K562 (cell line): ENCODE results near the gene LPIN2. TPM values are rescaled to one million over a fixed set of nuclear protein-coding genes. Genes with fewer than 3 reads are reported as not detected.

ENCODE experiments used
- CBX8 ChIP-seq: fragments of 200-600 bp; sonication (generic); IDR thresholded peaks from 2 replicates; pipeline ENCODE4 v1.6.1; 2012; ENCODE audit warnings: borderline replicate concordance, mixed run types, low read depth, mild to moderate bottlenecking, moderate library complexity, mixed read lengths, low read length, control low read depth, inconsistent platforms; ENCODE audit not compliant: poor library complexity, severe bottlenecking; ENCODE audit errors: extremely low read depth
- CHD4 ChIP-seq: fragments of 200-600 bp; sonication (generic); IDR thresholded peaks from 3 replicates; pipeline ENCODE4 v1.6.1; 2012; ENCODE audit warnings: low read depth, mild to moderate bottlenecking, mixed read lengths, low read length, inconsistent platforms; ENCODE audit not compliant: insufficient read depth, insufficient replicate concordance, poor library complexity, severe bottlenecking
- EP300 ChIP-seq: IDR thresholded peaks from 2 replicates; pipeline ENCODE4 v1.6.1; 2012; ENCODE audit warnings: low read length, improper control_type of control experiment
- HLTF ChIP-seq: fragments of 450-650 bp; IDR thresholded peaks from 2 replicates; pipeline ENCODE4 v1.6.1; 2016
- HMG20B ChIP-seq: fragments of 250-450 bp; sonication (Bioruptor Pico); IDR thresholded peaks from 2 replicates; pipeline ENCODE4 v1.5.0; 2021; ENCODE audit warnings: mild to moderate bottlenecking
- NCOA6 ChIP-seq: fragments of 450-650 bp; IDR thresholded peaks from 2 replicates; pipeline ENCODE4 v1.6.1; 2017; ENCODE audit warnings: mild to moderate bottlenecking
- RBFOX2 ChIP-seq: fragments of 200-400 bp; formaldehyde crosslinking; IDR thresholded peaks from 2 replicates; pipeline ENCODE4 v1.6.1; 2017; ENCODE audit warnings: low read depth, mild to moderate bottlenecking, low read length, moderate library complexity
- RFX1 ChIP-seq: fragments of 450-650 bp; IDR thresholded peaks from 2 replicates; pipeline ENCODE4 v1.6.1; 2016; ENCODE audit warnings: mild to moderate bottlenecking, moderate library complexity
- SMC3 ChIP-seq: conservative IDR thresholded peaks from 2 replicates; pipeline ENCODE4 v1.6.1; 2011; ENCODE audit warnings: low read depth, low read length, improper control_type of control experiment; ENCODE audit not compliant: insufficient read depth
- SOX6 ChIP-seq: fragments of 450-650 bp; IDR thresholded peaks from 2 replicates; pipeline ENCODE4 v1.6.1; 2014; ENCODE audit warnings: mild to moderate bottlenecking
- TCFL5 ChIP-seq: fragments of 250-450 bp; sonication (Bioruptor Pico); conservative IDR thresholded peaks from 2 replicates; pipeline ENCODE4 v1.6.1; 2021; ENCODE audit warnings: mild to moderate bottlenecking, moderate library complexity, matching md5 sums
- TEAD1 ChIP-seq, 2 experiments: fragments of 450-650 bp in 1 of 2; sonication (generic) in 1 of 2; formaldehyde crosslinking; IDR thresholded peaks; 2 replicates each; pipeline versions ENCODE4 v1.4.0 to v1.8.0; 2020 to 2022; ENCODE audit warnings: mild to moderate bottlenecking in 2 of 2, missing genetic modification reagents in 1 of 2
- TGIF2 ChIP-seq: sonication (generic); formaldehyde crosslinking; IDR thresholded peaks from 2 replicates; pipeline ENCODE4 v1.8.1; 2022; ENCODE audit warnings: mild to moderate bottlenecking, missing genetic modification reagents, moderate library complexity
- ZFPM2 ChIP-seq: fragments of 250-450 bp; sonication (Bioruptor Pico); IDR thresholded peaks from 2 replicates; pipeline ENCODE4 v1.5.1; 2022; ENCODE audit warnings: mild to moderate bottlenecking
- ZNF354B ChIP-seq: fragments of 250-450 bp; sonication (Bioruptor Pico); IDR thresholded peaks from 2 replicates; pipeline ENCODE4 v1.4.0; 2020
- ZZZ3 ChIP-seq: fragments of 450-650 bp; IDR thresholded peaks from 2 replicates; pipeline ENCODE4 v1.6.1; 2016; ENCODE audit warnings: antibody characterized with exemption, mild to moderate bottlenecking, moderate library complexity
- polyA plus RNA-seq, 8 experiments: library from polyadenylated mRNA; depleted of rRNA in 4 of 8; stranded (reverse) in 5 of 8; unstranded in 3 of 8; fragments of >200 nt; fragmentation: Nextera tagmentation in 2 of 8; fragmentation: Illumina TruSeq in 1 of 8; extraction: Ambion mirVana in 2 of 8; extraction: Trizol in 1 of 8; gene quantifications; 2 replicates each; pipeline versions ENCODE4 v1.2.1 to v1.2.3, GENCODE V29; 2011 to 2014; ENCODE audit warnings: inconsistent platforms in 1 of 8, missing spikeins in 1 of 8
- total RNA-seq, 7 experiments: library from RNA; depleted of rRNA in 6 of 7; stranded (reverse); fragments of >200 nt in 6 of 7; fragmentation: Illumina TruSeq in 2 of 7; extraction: Trizol in 2 of 7; gene quantifications; 2 replicates each; pipeline versions ENCODE4 v1.2.1 to v1.2.3, GENCODE V29; 2011 to 2021; ENCODE audit warnings: low replicate concordance in 1 of 7
- TF ChIP-seq, protein P1 (sequence below), 2 experiments: fragments of 450-650 bp; formaldehyde crosslinking in 1 of 2; IDR thresholded peaks; 2 replicates each; pipeline versions ENCODE4 v1.4.0 to v1.6.1; 2014 to 2020; ENCODE audit warnings: mild to moderate bottlenecking in 2 of 2, borderline replicate concordance in 1 of 2, low read depth in 1 of 2
- TF ChIP-seq, protein P2 (sequence below), 2 experiments: fragments of 200-800 bp in 1 of 2; sonication (Bioruptor generic) in 1 of 2; sonication (generic) in 1 of 2; formaldehyde crosslinking in 1 of 2; IDR thresholded peaks in 1 of 2; conservative IDR thresholded peaks in 1 of 2; 2 replicates each; pipeline versions ENCODE4 v1.5.0 to v1.6.1; 2016 to 2020; ENCODE audit warnings: missing compliant biosample characterization in 1 of 2, missing genetic modification characterization in 1 of 2, missing genetic modification reagents in 1 of 2

LPIN2 gene
- total and polyA plus RNA-seq, 9 of the 15 experiments (the other 6 are each of a cell fraction or from before 2014, with no cell fraction given): 5.2 to 34.8 (median 24.6) TPM

GRCh38 chr18:3012136-3013023 lies 564 bp downstream of the LPIN2 start (continued):
- TF ChIP-seq, protein P1, sequence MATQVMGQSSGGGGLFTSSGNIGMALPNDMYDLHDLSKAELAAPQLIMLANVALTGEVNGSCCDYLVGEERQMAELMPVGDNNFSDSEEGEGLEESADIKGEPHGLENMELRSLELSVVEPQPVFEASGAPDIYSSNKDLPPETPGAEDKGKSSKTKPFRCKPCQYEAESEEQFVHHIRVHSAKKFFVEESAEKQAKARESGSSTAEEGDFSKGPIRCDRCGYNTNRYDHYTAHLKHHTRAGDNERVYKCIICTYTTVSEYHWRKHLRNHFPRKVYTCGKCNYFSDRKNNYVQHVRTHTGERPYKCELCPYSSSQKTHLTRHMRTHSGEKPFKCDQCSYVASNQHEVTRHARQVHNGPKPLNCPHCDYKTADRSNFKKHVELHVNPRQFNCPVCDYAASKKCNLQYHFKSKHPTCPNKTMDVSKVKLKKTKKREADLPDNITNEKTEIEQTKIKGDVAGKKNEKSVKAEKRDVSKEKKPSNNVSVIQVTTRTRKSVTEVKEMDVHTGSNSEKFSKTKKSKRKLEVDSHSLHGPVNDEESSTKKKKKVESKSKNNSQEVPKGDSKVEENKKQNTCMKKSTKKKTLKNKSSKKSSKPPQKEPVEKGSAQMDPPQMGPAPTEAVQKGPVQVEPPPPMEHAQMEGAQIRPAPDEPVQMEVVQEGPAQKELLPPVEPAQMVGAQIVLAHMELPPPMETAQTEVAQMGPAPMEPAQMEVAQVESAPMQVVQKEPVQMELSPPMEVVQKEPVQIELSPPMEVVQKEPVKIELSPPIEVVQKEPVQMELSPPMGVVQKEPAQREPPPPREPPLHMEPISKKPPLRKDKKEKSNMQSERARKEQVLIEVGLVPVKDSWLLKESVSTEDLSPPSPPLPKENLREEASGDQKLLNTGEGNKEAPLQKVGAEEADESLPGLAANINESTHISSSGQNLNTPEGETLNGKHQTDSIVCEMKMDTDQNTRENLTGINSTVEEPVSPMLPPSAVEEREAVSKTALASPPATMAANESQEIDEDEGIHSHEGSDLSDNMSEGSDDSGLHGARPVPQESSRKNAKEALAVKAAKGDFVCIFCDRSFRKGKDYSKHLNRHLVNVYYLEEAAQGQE (IDR thresholded peaks at IDR 0.05; ENCODE audit: borderline replicate concordance): peak; percentile 55; the same call in 1 of the 2 replicates
- TF ChIP-seq, protein P1 (CRISPR knock-in tag; IDR thresholded peaks at IDR 0.05; ENCODE audit: low read depth): no peak; the same call in 1 of the 2 replicates
- TF ChIP-seq, protein P2, sequence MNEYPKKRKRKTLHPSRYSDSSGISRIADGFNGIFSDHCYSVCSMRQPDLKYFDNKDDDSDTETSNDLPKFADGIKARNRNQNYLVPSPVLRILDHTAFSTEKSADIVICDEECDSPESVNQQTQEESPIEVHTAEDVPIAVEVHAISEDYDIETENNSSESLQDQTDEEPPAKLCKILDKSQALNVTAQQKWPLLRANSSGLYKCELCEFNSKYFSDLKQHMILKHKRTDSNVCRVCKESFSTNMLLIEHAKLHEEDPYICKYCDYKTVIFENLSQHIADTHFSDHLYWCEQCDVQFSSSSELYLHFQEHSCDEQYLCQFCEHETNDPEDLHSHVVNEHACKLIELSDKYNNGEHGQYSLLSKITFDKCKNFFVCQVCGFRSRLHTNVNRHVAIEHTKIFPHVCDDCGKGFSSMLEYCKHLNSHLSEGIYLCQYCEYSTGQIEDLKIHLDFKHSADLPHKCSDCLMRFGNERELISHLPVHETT (CRISPR knock-in tag; conservative IDR thresholded peaks at IDR 0.05 in 1 of 2, IDR thresholded peaks at IDR 0.05 in 1 of 2): peak in 1 of 2 experiments; percentile 74; a peak in 2 of 4 replicates
- TF ChIP-seq ZFPM2 (CRISPR knock-in tag) (no peak), TEAD1 (CRISPR knock-in tag; IDR thresholded peaks at IDR 0.05) (peak in 1 of 2 experiments; percentile 63; a peak in 2 of 4 replicates), RBFOX2 (no peak; the same call in none of the 2 replicates), HLTF (no peak), SMC3 (no peak), CHD4 (no peak), SOX6 (no peak; the same call in 1 of the 2 replicates), TCFL5 (CRISPR knock-in tag) (no peak), EP300 (no peak), RFX1 (no peak), CBX8 (no peak), ZNF354B (no peak), HMG20B (CRISPR knock-in tag) (no peak), TGIF2 (no peak), NCOA6 (no peak), ZZZ3 (no peak)
